ENCODE data around the gene JPH2. TPM values are rescaled to one million over a fixed set of nuclear protein-coding genes. Genes with fewer than 3 reads are reported as not detected.
"Not testable (repeated sequence)": the region's sequence is repeated elsewhere in the genome, so short reads cannot be mapped to it uniquely, and the experiment has no call there.

JPH2 gene
- total RNA-seq = 48.9 TPM

GRCh38 chr20:44187054-44187771 lies at the start of gene JPH2:
Gene JPH2, minus strand, starts transcription at chr20:44187188. Its CDS starts 483 bp downstream, at chr20:44186705.
- DNase-seq (ENCODE audit: low spot score) = peak; percentile 36

- no peak for DNase-seq (ENCODE audit: low spot score)
Measured at GRCh38 chr20:44235702-44236101, 48.7 kb upstream of the JPH2 start.

- DNase-seq (ENCODE audit: low spot score) = no peak
Measured at GRCh38 chr20:44234566-44235317, 47.8 kb upstream of the JPH2 start.

- DNase-seq (ENCODE audit: low spot score) = no peak
Measured at GRCh38 chr20:44233436-44234016, 46.5 kb upstream of the JPH2 start.

- DNase-seq (ENCODE audit: low spot score) = not testable (repeated sequence)
Measured at GRCh38 chr20:44232469-44232856, 45.5 kb upstream of the JPH2 start.

GRCh38 chr20:44231713-44232468 lies 44.9 kb upstream of the JPH2 start:
- DNase-seq (ENCODE audit: low spot score) = no peak

- no peak for DNase-seq (ENCODE audit: low spot score)
Measured at GRCh38 chr20:44231193-44231592, 44.2 kb upstream of the JPH2 start.

- DNase-seq (ENCODE audit: low spot score) = no peak
Measured at GRCh38 chr20:44228465-44229258, 41.7 kb upstream of the JPH2 start.

GRCh38 chr20:44224637-44225036 lies 37.6 kb upstream of the JPH2 start:
- no peak for DNase-seq (ENCODE audit: low spot score)

- DNase-seq (ENCODE audit: low spot score) = no peak
Measured at GRCh38 chr20:44223721-44224120, 36.7 kb upstream of the JPH2 start.

GRCh38 chr20:44222633-44223368 lies 35.8 kb upstream of the JPH2 start:
- DNase-seq (ENCODE audit: low spot score) = no peak

- no peak for DNase-seq (ENCODE audit: low spot score)
Measured at GRCh38 chr20:44222027-44222426, 35.0 kb upstream of the JPH2 start.

- no peak for DNase-seq (ENCODE audit: low spot score)
Measured at GRCh38 chr20:44221368-44221954, 34.5 kb upstream of the JPH2 start.

- no peak for DNase-seq (ENCODE audit: low spot score)
Measured at GRCh38 chr20:44219791-44220190, 32.8 kb upstream of the JPH2 start.

GRCh38 chr20:44219170-44219730 lies 32.3 kb upstream of the JPH2 start:
- no peak for DNase-seq (ENCODE audit: low spot score)

GRCh38 chr20:44218446-44218845 lies 31.5 kb upstream of the JPH2 start:
- DNase-seq (ENCODE audit: low spot score) = no peak

- DNase-seq (ENCODE audit: low spot score) = peak; percentile 71
Measured at GRCh38 chr20:44217342-44218092, 30.5 kb upstream of the JPH2 start.

- DNase-seq (ENCODE audit: low spot score) = peak; percentile 64
Measured at GRCh38 chr20:44215125-44215524, 28.1 kb upstream of the JPH2 start.

GRCh38 chr20:44212792-44213191 lies 25.8 kb upstream of the JPH2 start:
- DNase-seq (ENCODE audit: low spot score) = no peak

Data from mucosa of gallbladder (tissue), 1 donor.